ENCODE data around the gene JAKMIP3. TPM values are rescaled to one million over a fixed set of nuclear protein-coding genes. Genes with fewer than 3 reads are reported as not detected.
"Not testable (repeated sequence)": the region's sequence is repeated elsewhere in the genome, so short reads cannot be mapped to it uniquely, and the experiment has no call there.

The JAKMIP3 gene
- polyA plus RNA-seq, 3 donors: 0.15 to 0.45 (median 0.31) TPM

DNA sequence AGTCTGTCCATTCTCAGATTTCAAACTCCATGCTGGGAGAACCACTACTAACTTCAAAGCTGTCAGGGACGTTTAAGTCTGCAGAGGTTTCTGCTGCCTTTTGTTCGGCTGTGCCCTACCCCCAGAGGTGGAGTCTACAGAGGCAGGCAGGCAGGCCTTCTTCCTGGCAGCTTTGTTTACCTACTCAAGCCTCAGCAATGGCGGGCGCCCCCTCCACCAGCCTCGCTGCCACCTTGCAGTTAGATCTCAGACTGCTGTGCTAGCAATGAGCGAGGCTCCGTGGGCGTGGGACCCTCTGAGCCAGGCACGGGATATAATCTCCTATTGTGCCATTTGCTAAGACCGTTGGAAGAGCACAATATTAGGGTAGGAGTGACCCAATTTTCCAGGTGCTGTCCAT is 27.5 kb downstream of the JAKMIP3 start:
- WGBS, 3 donors: 87 to 93% (median 91%) methylated on average over 9 to 10 of the region's 10 CpGs

DNA sequence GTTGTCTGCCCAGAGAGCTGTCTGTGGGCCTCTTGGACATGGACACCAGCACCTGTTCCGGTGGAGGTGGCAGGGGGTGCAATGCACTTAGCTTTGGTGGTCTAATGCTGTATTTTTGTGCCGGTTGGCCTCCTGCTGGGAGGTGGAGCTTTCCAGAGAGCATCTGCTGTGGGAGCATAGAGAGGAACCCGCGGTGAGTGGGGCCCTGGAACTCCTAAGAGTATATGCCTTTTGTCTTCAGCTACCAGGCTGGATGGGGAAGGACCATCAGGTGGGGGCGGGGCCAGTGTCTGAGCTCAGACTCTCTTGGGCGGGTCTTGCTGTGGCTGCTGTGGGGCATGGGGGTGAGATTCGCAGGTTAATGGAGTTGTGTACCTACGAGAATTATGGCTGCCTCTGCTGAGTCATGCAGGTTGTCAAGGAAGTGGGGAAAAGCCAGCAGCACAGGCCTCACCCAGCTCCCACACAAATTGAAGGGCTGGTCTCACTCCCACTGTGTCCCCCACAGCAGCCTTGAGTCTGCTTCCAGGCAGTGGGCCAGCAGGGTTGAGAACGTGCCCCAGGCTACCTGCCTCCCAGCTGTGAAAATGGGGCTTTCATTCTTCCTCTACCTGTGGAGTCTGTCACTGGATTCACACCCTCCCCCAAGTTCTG is 29.0 kb downstream of the JAKMIP3 start:
- H3K27ac ChIP-seq (ENCODE audit: low read depth, low read length): no peak overlapping the region
- 74 to 78% (median 77%) methylated on average over 9 of the region's 9 CpGs for WGBS, 3 donors

More for the DNA sequence above, 27.5 kb downstream of the JAKMIP3 start:
- H3K27ac ChIP-seq (ENCODE audit: low read depth, low read length): not testable (repeated sequence)

DNA sequence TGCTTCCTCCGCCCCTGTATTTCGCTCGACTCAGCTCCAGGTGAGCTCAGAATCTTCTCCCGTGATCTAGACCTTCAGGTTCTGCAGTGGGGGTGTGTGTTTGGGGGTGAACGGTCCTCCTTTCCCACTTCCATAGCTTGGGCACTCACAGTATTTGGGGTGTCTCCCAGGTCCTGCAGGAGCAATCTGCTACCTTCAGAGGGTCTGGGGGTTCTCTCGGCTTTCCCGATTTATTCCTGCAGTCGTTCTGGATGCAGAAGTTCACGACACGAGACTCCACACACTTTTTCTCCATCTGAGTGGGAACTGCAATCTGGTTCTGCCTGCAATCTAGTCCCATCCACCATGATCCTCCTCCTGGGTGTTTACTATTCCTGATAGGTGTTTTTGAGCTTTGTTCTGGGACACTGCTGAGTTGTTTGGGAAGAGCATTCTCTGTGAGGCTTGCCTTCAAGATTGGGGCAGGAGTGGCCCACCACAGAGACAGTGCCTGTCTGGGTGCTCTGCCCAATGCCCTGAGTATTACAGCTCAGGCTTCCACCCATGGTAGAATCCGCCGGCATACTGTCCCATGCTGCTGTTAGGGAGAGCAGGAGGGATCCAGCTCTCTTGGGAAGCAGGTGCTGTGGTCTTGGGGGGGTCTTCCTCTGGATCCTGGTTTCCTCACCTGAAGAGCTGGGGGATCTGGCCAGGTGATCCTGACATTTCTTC is 29.8 kb downstream of the JAKMIP3 start:
- 85 to 91% (median 90%) methylated on average over 12 of the region's 12 CpGs for WGBS, 3 donors
- H3K27ac ChIP-seq (ENCODE audit: low read depth, low read length): no peak overlapping the region

DNA sequence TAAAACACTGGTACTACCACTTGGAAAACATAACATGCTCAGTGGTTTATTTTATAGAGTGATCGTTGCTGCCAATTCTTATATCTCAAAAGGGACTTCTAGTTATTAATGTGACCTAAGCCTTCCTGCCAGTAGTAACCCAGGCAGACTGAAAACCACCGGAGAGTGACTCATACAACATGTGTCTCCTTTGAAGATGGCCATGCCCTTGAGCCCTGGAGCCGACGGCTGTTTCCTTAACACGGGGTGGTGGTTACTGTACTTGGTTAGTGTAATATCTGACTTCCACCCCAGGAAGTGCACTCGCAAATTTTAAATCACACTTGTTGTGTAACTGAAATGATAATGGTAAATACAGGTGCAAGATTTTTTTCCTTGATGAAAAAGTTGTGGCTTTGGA is 30.5 kb downstream of the JAKMIP3 start:
- no peak overlapping the region for H3K27ac ChIP-seq (ENCODE audit: low read depth, low read length)
- whole genome bisulfite sequencing, 3 donors: 21 to 49% (median 35%) methylated on average over 6 of the region's 6 CpGs

DNA sequence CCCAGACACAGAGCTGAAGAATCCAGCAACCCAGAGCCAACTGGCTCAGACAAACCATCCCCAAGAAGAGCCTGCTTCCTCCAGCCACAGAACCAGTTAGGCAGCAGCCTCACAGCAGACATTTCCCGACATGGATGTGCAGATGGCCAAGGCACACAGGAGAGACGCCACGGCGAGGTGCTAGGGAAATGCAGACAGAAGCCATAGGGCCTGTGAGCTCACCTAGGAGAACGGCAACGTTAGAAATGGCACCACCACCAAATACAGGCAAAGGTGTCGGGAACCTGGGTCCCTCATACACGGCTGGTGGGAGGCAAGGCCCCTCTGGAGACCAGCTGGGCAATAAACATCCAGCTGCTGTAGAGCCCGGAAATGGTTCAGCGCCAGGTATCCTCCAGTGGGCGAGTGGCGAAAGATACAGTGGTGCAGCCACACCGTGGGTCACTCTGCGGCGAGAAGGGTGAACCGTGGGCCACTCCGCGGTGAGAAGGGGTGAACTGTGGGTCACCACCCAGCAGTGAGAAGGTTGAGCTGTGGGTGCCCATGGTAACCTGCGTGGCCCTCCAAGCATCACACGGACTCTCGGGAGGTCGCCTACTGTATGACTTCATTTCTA is 31.2 kb downstream of the JAKMIP3 start:
- no peak overlapping the region for H3K27ac ChIP-seq (ENCODE audit: low read depth, low read length)
- 89 to 91% (median 89%) methylated on average over 22 of the region's 22 CpGs for WGBS, 3 donors

DNA sequence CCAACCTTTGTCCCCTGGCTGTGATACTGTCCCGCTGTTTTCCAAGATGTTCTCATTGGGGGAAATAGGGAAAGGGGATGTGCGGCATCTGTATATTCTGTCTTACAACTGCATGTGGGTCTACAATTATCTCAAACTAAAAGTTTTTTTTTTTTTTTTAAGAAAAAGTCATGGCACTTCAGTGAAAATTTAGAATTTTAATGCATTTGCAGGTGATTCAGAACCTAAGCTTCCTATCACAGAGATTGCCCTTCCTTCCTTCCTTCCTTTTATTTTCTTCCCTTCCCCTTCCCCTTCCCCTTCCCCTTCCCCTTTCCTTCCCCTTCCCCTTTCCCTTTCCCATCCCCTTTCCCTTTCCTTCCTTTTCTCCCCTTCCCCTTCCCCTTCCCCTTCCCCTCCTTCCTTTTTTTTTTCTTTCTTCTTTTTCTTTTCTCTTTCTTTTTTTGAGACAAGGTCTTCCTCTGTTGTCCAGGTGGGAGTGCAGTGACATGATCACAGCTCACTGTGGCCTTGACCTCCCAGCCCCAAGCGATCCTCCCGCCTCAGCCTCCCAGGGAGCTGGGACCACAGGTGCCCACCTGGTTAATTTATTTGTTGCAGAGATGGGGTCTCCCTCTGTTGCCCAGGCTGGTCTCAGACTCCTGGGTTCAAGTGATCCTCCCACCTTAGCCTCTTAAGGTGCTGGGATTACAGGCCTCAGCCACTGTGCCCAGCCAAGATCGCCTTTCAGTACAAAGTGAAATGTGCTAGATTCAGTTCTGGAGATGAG is 32.0 kb downstream of the JAKMIP3 start:
- WGBS, 3 donors: 57 to 73% (median 72%) methylated on average over 5 of the region's 5 CpGs
- no peak overlapping the region for H3K27ac ChIP-seq (ENCODE audit: low read depth, low read length)

DNA sequence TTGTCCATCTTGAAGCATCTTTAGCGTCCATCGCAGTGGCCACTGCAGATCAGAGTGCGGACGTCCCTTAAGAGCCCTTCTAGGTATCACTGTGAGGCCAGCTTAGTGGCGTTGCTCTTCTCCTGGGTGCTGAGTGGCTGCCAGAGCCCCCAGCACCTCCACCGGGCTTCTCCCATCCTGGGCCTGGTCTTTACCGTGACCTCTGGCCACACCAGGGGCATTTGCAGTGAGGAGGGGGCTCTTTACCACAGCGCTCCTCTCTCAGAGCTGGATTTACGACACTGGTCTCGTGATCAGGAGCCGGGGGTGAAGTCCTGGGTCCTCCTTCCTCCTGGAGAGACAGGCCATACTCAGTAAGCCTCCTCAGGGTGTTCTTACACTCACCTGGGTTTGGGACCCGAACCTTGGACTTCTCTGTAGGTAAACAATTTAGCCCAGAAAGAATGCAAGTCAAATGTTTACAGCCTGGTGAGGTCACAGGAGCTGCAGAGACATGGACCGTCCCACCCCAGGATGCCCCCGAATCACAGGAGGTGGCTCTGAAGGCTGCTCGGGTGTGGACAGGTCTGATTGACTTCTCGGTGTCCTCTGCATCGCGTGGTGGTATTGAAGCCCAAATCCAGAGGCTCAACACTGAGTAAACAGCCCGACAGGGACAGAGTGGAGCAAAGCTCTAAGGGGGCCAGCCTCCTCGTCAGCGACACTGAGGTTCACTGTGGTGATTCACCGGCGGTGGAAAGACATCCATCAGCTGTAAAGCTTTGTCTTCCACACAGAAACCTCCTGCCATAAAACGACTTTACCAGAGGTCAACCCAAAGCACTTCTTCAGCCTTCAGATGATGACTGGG is 33.0 kb downstream of the JAKMIP3 start:
- no peak overlapping the region for H3K27ac ChIP-seq (ENCODE audit: low read depth, low read length)
- WGBS, 3 donors: 56 to 70% (median 65%) methylated on average over 24 of the region's 24 CpGs

DNA sequence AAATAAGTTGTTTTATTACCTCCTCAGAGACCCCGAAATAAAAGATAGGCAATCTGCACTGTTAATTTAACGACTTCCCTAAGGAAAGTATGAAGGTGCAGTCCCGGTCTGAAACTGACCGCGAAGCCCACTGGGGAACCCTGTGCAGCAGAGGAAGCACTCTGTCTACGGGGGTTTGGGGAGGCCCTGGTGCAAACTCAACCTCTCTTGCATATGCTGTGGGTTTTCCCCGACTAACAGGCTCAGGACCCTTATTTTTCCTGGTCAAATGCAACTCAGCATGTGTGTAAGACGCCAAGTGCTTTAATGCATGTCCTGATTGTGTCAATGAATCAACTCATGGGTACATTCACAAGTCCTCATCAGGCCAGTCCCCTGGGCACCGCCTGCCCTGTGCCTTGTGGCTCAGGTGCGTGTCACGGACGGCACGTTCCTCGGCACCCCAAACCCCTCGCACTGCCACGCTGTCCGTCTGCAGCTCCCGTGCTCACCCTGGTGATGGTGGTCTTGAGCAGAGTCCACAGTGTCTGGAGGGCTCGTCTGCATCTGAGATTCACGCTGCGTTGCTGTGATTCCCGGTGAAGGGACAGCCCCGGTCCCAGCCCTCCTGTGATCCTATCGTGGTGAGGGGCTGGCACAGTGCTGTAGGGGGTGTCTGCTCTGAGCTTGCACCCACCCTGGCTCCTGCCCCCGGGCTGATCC is 33.8 kb downstream of the JAKMIP3 start:
- 70 to 77% (median 71%) methylated on average over 25 of the region's 25 CpGs for WGBS, 3 donors
- no peak overlapping the region for H3K27ac ChIP-seq (ENCODE audit: low read depth, low read length)

DNA sequence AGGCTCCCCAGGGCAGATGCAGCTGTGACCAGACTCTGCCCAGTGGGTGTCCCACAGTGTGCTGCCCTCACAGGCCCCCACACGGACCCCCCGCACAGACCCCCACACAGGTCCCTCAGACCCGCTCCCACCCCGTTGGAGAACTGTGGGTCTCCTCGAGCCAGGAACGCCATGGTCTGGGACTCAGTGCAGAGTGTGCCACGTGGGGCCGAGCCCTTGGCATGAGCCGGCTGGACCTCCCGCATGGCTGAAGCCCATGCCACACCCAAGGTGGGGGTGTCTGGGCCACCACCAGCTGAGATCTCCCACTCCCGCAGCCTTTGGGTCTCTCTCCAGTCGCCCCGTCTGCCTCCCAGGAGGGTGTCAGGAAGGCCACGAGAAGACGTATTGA is 34.3 kb downstream of the JAKMIP3 start:
- WGBS, 3 donors: 77 to 85% (median 80%) methylated on average over 15 of the region's 15 CpGs
- no peak overlapping the region for H3K27ac ChIP-seq (ENCODE audit: low read depth, low read length)

DNA sequence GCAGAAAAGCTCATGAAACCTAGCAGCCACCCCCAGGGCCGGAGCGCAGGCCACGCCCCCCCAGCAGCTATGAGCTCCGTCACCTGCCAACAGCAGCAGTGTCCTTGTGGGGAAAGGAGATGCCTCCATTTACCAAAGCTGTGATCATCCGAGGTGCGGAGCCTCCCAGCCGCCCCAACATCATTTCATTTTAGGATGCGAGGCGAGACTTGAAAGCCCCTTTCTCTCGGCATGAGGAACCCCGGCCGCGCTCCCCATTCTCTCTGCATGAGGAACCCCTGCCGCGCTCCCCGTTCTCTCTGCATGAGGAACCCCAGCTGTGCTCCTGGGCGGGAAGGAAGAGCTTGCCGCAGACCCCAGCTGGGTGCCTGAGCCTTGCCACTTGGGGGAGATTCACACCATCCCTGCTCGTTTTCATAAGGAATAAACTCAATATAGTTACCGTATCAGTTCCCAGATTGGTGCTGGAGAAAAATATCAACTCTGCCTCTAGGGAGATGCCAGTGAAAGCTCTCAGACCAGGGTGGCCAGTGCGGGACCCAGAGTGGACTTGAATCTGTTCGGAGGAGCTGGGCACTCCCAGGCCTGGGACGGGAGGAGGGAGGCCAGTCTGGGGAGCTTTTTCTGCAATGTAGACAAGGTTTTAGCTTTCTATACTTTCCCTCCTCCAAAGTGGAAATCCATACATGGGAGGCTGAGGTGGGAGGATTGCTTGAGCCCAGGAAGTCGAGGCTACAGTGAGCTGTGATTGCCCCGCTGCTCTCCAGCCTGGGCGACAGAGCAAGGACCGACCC is 35.0 kb downstream of the JAKMIP3 start:
- 71 to 82% (median 80%) methylated on average over 27 of the region's 27 CpGs for WGBS, 3 donors
- H3K27ac ChIP-seq (ENCODE audit: low read depth, low read length): no peak overlapping the region

DNA sequence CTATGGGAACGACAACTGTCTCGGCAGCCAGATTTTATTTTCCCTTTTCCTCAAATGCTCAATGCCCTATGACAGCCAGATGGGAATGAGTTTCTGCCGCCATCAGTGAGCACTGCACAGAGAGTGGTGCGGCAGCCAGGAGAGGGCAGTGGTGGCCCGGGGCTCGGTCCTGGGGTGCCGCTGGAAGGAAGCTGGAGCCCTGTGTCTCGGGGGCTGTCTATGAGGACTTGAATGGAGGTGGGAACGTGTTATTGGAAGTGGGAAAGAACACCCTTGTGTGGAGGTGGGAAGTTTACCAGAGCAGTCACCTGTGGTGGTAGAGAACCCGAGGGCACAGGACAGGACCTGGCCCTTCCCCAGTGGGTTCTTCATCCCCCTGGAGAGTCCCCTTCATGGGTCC is 35.8 kb downstream of the JAKMIP3 start:
- 54 to 67% (median 62%) methylated on average over 10 of the region's 10 CpGs for WGBS, 3 donors
- no peak overlapping the region for H3K27ac ChIP-seq (ENCODE audit: low read depth, low read length)

DNA sequence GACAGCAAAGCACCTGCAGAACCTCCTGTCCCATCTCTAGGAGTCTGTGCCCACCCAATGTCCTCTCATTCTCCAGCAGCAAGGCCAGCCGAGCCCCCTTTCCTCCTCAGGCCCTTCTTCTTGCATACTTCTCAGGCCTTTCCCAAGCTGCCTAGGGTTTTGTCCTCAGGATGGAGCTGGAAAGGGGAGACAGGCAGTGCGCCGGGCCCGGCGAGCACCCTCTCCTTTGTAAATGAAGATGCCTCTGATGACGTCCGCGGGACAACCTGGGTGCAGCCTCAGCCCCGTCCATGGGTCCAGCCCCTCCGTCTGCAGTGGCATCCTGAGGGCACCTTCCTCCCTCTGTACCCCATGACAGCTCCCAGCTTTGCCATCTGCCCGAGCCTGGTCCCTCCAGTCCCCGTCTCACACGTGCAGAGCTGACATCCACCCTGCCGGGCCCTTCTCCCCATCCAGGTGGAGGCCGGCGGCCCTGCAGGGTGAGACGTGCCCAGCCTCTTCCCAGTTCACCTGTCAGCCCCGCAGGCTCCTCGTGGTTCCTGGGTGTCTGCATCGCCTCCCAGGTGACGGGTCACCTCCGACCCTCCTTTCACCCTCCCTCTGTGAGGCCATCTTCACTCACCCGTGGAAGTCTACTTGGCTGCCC is 36.4 kb downstream of the JAKMIP3 start:
- WGBS, 3 donors: 72 to 88% (median 72%) methylated on average over 23 of the region's 23 CpGs
- no peak overlapping the region for H3K27ac ChIP-seq (ENCODE audit: low read depth, low read length)

DNA sequence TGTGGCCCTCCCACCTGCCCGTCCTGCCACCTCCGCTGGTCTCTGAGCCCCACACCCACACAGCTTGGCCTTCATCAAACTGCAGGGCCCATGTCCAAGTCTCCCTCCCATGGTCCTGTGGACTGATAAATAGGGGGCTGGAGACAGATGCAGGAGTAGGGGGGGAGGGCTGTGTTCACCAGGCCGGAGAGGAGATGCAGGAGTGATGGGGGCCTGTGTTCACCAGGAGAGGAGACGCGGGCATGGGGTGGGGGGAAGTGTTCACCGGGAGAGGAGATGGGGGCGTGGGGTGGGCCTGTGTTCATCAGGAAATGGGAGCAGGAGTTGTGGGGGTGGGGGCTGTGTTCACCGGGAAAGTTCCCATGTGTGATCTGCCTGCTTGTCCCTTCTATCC is 37.0 kb downstream of the JAKMIP3 start:
- 72 to 85% (median 74%) methylated on average over 8 of the region's 8 CpGs for WGBS, 3 donors
- no peak overlapping the region for H3K27ac ChIP-seq (ENCODE audit: low read depth, low read length)

DNA sequence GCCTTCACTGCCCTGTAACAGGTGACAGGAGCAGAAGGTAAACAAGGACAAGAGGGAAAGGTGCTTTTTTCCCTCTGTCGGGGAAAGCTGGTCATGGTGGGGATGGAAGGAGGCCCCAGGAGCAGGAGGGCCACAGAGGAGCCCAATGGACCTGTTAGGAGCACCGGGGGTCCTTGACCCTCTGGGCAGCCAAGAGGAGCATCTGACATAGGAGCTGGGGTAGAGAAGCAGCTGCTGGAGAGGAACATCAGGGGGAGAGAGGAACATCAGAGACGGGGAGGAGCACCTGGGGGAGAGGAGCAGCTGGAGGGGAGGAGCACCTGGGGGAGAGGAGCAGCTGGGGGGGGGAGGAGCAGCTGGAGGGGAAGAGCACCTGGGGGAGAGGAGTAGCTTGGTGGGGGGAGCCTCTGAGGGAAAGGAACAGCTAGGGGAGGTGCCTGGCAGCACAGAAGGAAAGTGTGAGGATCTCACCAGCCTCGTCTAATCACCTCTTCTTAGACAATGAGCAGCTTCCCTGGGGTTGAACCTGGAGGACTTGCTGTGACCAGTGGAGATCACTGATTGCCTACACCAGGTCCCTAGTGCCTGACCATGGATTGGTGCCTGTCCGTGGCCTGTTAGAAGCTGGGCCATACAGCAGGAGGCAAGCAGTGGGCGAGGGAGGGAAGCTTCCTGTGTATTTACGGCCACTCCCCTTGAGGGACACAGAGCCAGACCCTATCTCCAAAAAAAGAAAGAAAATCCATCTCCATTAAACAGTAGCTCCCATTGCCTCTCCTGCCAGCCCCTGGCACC is 37.6 kb downstream of the JAKMIP3 start:
- 61 to 72% (median 62%) methylated on average over 7 of the region's 7 CpGs for WGBS, 3 donors
- no peak overlapping the region for H3K27ac ChIP-seq (ENCODE audit: low read depth, low read length)

DNA sequence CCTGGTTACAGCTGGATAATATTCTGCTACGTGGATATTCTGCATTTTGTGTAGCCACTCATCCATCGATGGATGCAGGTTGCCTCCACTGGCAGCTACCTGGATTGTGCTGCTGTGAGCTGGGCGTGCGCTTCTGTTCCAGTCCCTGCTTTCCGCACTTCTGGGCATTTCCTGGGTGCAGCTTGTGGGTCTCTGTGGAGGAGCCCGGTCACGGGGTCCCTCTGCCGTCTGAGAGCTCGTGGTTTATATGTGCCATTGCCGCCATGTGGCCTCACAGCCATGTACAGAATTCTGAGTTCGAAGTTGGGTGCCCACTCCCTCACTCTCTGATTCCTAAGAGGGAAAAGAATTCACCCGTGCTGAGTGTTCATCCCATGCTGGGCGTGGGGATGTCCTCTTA is 38.3 kb downstream of the JAKMIP3 start:
- WGBS, 3 donors: 79 to 90% (median 81%) methylated on average over 13 of the region's 13 CpGs

More for the DNA sequence above, 38.3 kb downstream of the JAKMIP3 start:
- no peak overlapping the region for H3K27ac ChIP-seq (ENCODE audit: low read depth, low read length)
